ENCODE data around the gene FAM114A1. TPM values are rescaled to one million over a fixed set of nuclear protein-coding genes. Genes with fewer than 3 reads are reported as not detected.

Gene FAM114A1
- polyA plus RNA-seq, 3 donors: 33.8 to 35.9 (median 33.8) TPM

DNA sequence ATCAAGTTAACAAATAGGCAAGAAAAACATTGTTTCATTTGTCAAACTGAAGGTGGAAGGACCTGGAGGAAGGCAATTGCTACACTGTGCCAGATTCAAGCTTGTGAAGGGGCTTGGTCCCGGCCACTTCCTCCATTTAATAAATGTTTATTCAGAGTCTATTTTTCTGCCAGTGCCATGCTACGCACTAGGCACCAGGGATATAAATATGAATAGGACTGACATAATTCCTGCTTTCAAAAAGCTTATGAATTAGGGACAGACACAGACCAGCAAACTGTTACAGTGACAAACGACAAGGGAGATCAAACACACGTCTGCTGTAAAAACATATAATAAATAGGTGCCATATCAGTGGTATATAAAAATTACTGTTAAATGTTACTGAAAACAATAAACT lies 11.6 kb upstream of the FAM114A1 start:
- no peak for DNase-seq (ENCODE audit: extremely low read depth in 1 of 11, low read depth in 9 of 11, low spot score in 4 of 11)

GRCh38 chr4:38856524-38857337 lies 10.9 kb upstream of the FAM114A1 start, which contains the start of gene TLR6:
Gene TLR6 (minus strand): TSS chr4:38856817. CDS start chr4:38829473, 27,344 bp downstream.
- DNase-seq (ENCODE audit: extremely low read depth in 1 of 11, low read depth in 9 of 11, low spot score in 4 of 11): peak in 5 of 11 donors; percentile 13 to 48 (median 23)

GRCh38 chr4:38857354-38858096 lies 10.1 kb upstream of the FAM114A1 start:
- DNase-seq (ENCODE audit: extremely low read depth in 1 of 11, low read depth in 9 of 11, low spot score in 4 of 11): no peak

GRCh38 chr4:38858097-38858420 lies 9.5 kb upstream of the FAM114A1 start:
- no peak for DNase-seq (ENCODE audit: extremely low read depth in 1 of 11, low read depth in 9 of 11, low spot score in 4 of 11)

- no peak for DNase-seq (ENCODE audit: extremely low read depth in 1 of 11, low read depth in 9 of 11, low spot score in 4 of 11)
Measured at GRCh38 chr4:38859501-38859900, 8.1 kb upstream of the FAM114A1 start.

DNA sequence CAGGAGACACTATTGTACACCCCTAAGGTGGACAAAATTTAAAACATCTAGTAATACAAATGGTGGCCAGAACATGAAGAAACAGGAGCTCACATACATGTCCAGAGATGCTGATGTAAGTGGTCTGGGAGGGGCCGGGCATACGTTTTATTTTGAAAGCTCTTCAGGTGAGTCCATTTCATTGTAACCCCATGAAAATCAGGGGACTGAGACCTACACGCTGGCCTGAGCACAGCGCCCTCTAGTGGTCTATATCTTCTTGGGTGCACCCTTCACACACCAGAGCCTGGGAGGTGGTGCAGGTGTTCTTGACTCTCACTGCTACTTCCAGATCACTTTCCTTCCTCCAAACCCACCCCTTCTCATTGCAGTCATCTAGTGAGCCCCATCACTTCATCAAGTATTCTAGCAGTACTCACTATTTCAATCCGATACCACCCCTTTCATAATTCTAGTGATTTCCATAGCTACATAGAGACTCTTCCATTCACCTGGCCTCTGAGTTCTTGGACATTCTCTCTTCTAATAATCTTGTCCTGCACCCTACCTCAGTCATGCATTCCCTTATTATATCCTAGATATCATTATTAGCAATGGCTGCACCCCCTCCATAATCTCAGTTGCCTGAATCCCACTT lies 6.7 kb upstream of the FAM114A1 start:
- no peak for DNase-seq (ENCODE audit: extremely low read depth in 1 of 11, low read depth in 9 of 11, low spot score in 4 of 11)

DNA sequence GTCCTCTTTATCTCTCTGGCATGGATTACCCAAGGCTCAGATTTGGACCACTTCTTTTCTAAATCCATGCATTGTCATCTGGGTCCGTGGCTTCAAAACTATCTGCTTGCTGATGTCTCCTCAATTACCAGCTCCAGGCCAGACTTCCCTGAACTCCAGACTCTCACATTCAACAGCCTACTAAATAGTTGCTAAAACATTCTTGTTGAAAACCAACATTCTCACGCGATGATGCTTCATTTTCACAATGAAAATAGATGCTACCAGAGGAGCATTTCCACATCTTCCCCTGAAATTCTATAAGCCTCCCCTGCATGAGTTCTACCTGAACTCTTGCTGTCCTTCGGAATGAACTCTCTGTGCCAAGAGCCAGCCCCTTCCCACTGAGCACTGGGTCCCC lies 5.8 kb upstream of the FAM114A1 start:
- DNase-seq (ENCODE audit: extremely low read depth in 1 of 11, low read depth in 9 of 11, low spot score in 4 of 11): no peak

GRCh38 chr4:38865445-38865844 lies 2.2 kb upstream of the FAM114A1 start:
- no peak for DNase-seq (ENCODE audit: extremely low read depth in 1 of 11, low read depth in 9 of 11, low spot score in 4 of 11)

- DNase-seq (ENCODE audit: extremely low read depth in 1 of 11, low read depth in 9 of 11, low spot score in 4 of 11): peak in 1 of 11 donors; percentile 23
Measured at GRCh38 chr4:38866973-38867477, 581 bp upstream of the FAM114A1 start.

GRCh38 chr4:38868059-38868960 lies 704 bp downstream of the FAM114A1 start:
- peak in 4 of 11 donors; percentile 14 to 27 (median 24) for DNase-seq (ENCODE audit: extremely low read depth in 1 of 11, low read depth in 9 of 11, low spot score in 4 of 11)

DNA sequence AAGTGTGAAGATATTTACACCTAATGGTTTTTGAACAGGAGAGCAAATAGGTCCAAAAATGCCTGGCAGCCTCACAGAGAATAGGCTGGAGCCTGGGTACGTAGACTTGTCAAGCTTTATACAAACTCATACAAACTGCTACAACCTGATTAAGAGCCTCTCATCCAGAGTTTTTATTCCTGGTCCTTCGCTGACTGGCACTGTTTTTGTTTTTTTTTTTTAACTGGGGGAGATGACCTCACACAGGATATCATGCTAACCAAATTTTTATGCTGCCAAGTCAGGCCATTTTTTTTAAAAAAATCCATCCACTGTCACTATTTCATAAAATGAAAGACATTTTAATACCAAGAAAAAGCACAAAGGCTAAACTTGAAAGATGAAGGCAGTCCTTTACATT lies 1.9 kb downstream of the FAM114A1 start:
- DNase-seq (ENCODE audit: extremely low read depth in 1 of 11, low read depth in 9 of 11, low spot score in 4 of 11): no peak

GRCh38 chr4:38870098-38870808 lies 2.6 kb downstream of the FAM114A1 start:
- no peak for DNase-seq (ENCODE audit: extremely low read depth in 1 of 11, low read depth in 9 of 11, low spot score in 4 of 11)

DNA sequence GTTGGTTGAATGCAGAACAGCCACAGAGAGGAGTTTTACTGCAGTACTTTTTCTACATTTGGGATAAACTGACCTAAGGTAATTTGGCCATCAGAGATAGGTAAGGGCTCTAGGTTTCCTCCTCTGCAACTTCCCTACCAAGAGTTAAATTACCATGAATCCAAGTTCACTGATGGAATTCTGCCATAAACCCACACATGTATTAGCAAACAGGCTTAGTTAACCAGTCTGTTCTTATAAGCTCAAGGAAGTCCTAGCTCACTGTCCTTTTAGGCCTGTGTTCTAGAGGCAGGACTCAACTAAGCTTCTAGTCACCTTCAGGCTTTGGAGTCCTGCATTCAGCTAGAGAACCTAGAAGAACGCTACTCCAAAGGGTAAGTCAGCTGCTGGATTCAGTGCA lies 4.0 kb downstream of the FAM114A1 start:
- DNase-seq (ENCODE audit: extremely low read depth in 1 of 11, low read depth in 9 of 11, low spot score in 4 of 11): no peak

GRCh38 chr4:38872620-38873019 lies 5.0 kb downstream of the FAM114A1 start:
- DNase-seq (ENCODE audit: extremely low read depth in 1 of 11, low read depth in 9 of 11, low spot score in 4 of 11): no peak

- no peak for DNase-seq (ENCODE audit: extremely low read depth in 1 of 11, low read depth in 9 of 11, low spot score in 4 of 11)
Measured at GRCh38 chr4:38873290-38873944, 5.8 kb downstream of the FAM114A1 start.

GRCh38 chr4:38876636-38877035 lies 9.0 kb downstream of the FAM114A1 start:
- DNase-seq (ENCODE audit: extremely low read depth in 1 of 11, low read depth in 9 of 11, low spot score in 4 of 11): no peak

DNA sequence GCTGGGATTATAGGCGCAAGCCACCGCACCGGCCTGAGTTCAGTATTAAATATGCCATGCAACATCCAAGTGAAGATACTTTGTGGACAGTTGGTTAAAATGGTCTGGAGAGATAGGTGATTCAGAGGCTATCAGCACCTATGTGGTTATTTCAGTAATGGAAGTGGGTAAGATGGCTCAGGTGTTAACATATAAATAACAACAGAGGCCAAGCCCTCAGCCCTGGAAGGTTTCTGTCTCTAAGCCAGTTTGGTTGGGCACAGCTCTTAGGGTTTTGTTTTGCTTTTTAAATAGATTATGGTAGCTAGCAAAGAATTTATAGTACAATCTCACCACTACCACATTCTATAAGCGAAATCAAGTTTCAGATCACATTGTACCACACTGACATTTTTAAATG lies 16.6 kb downstream of the FAM114A1 start:
- DNase-seq (ENCODE audit: extremely low read depth in 1 of 11, low read depth in 9 of 11, low spot score in 4 of 11): no peak

DNA sequence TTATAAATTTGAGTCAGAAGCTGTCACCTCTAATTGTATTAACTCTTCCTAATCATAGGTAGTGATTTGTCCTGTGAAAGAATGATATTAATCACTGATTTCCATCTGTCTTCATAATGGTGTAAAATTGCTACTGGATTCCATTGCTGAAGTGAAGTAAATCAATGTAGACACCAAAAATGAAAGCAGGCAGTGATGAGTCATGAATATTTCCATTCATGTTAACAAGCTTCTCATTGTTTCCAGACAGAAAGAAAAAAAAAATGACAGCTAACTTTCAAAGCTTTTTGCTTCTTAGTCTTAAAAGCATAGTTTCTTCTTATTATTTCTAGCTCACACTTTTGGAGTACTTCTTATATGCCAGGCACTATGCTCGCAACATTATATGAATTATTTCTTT lies 21.5 kb downstream of the FAM114A1 start:
- DNase-seq (ENCODE audit: extremely low read depth in 1 of 11, low read depth in 9 of 11, low spot score in 4 of 11): no peak

All from renal cortex interstitium (tissue), 11 donors.